HG03575 (cell line): ENCODE data around the gene BACH2.

ENCODE experiments used
- ATAC-seq: cut with Tn5 transposase; IDR thresholded peaks from one replicate; pipeline ENCODE4 v1.9.1; 2021; ENCODE audit not compliant: unreplicated experiment, insufficient number of reproducible peaks, low FRiP score; ENCODE audit errors: extremely low read depth

Gene BACH2

GRCh38 chr6:90253631-90254030 lies 43.0 kb downstream of the BACH2 start:
- ATAC-seq, result no peak

GRCh38 chr6:90251295-90251992 lies 45.2 kb downstream of the BACH2 start:
- ATAC-seq, result peak; percentile 93

GRCh38 chr6:90250405-90250804 lies 46.2 kb downstream of the BACH2 start:
- no peak for ATAC-seq

GRCh38 chr6:90249458-90249857 lies 47.2 kb downstream of the BACH2 start:
- ATAC-seq, result no peak

- ATAC-seq, result no peak
Measured at GRCh38 chr6:90249034-90249433, 47.6 kb downstream of the BACH2 start.

GRCh38 chr6:90247262-90247661 lies 49.4 kb downstream of the BACH2 start:
- ATAC-seq, result no peak

GRCh38 chr6:90241229-90241880 lies 55.3 kb downstream of the BACH2 start:
- no peak for ATAC-seq

GRCh38 chr6:90238496-90239266 lies 58.0 kb downstream of the BACH2 start:
- ATAC-seq, result no peak

GRCh38 chr6:90237350-90237990 lies 59.2 kb downstream of the BACH2 start:
- no peak for ATAC-seq

- ATAC-seq, result no peak
Measured at GRCh38 chr6:90233994-90234393, 62.6 kb downstream of the BACH2 start.

- ATAC-seq, result no peak
Measured at GRCh38 chr6:90233213-90233612, 63.4 kb downstream of the BACH2 start.

- no peak for ATAC-seq
Measured at GRCh38 chr6:90231798-90232197, 64.8 kb downstream of the BACH2 start.

- no peak for ATAC-seq
Measured at GRCh38 chr6:90231308-90231707, 65.3 kb downstream of the BACH2 start.

GRCh38 chr6:90230548-90231215 lies 66.0 kb downstream of the BACH2 start:
- ATAC-seq, result no peak

GRCh38 chr6:90229331-90230010 lies 67.2 kb downstream of the BACH2 start:
- ATAC-seq, result no peak

GRCh38 chr6:90227673-90228072 lies 69.0 kb downstream of the BACH2 start:
- ATAC-seq, result no peak

GRCh38 chr6:90227213-90227612 lies 69.4 kb downstream of the BACH2 start:
- ATAC-seq, result no peak

GRCh38 chr6:90226257-90226656 lies 70.4 kb downstream of the BACH2 start:
- no peak for ATAC-seq

- no peak for ATAC-seq
Measured at GRCh38 chr6:90224196-90224595, 72.4 kb downstream of the BACH2 start.
